Effector CD8-positive, alpha-beta T cell (primary cell): ENCODE data around the gene AIFM3.
"Not testable (repeated sequence)": the region's sequence is repeated elsewhere in the genome, so short reads cannot be mapped to it uniquely, and the experiment has no call there.

Experiments
- DNase-seq: peaks from one replicate; lab custom pipeline; 2025; lab: John Stamatoyannopoulos, UW

AIFM3 gene

DNA sequence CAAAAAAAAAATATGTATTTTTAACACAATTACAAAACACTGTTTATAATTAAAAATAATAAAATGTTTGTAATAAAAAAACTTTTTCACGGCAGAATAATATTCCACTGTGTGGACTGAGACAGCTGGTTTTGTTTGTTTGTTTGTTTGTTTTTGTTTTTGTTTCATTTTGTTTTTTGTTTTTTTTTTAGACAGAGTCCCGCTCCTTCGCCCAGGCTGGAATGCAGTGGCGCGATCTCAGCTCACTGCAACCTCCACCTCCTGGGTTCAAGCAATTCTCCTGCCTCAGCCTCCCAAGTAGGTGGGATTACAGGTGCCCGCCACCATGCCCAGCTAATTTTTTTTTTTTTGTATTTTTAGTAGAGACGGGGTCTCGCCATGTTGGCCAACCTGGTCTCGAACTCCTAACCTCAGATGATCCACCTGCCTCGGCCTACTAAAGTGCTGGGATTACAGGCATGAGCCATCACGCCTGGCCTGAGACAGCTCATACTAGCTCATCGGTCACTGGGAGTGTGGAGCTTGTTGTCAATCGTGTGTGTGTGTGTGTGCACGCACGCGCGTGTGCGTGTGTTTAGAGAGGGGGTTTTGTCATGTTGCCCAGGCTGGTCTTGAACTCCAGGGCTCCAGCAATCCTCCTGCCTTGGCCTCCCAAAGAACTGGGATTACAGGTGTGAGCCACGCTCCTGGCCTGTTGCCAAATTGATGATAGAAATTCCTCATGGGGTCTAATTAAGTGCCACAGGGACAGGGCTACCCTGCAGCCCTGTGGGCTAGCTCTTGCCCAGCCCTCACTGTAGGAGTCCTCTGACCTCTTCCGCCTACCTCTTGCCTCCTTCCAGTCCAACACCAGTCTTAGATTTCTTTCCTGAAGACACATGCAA is 7.2 kb upstream of the AIFM3 start:
- DNase-seq: no peak

DNA sequence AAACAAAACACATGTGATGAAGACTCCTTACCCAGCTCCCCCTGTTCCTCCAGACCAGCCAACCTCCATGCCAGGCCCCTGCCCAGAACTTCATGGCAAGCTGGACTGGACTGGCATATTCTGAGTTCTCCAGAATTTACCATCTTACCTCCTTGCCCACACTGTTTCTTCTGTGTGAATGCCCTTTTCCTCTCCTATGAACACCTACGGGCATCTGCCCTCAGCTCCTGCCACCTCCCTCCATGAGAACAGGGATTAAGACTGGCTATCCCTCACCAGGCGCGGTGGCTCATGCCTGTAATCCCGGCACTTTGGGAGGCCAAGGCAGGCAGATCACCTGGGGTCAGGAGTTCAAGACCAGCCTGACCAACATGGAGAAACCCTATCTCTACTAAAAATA is 6.4 kb upstream of the AIFM3 start:
- DNase-seq: no peak

DNA sequence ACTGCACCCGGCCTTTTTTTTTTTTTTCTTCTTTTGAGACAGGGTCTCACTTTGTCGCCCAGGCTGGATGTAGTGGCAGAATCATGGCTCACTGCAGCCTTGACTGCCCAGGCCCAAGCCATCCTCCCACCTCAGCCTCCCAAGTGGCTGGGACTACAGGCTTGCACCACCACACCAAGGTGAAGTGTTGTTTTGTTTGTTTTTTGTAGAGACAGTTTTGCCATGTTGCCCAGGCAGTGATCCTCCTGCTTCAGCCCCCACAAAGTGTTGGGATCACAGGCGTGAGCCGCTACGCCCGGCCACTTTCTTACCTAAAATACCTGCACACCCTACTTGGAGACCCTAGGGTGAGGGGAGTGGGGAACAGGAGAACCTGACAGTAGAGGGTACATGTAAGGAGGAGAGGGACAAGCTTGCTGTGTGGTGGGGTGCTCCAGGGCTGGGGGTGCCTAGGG is 4.5 kb upstream of the AIFM3 start:
- no peak for DNase-seq

DNA sequence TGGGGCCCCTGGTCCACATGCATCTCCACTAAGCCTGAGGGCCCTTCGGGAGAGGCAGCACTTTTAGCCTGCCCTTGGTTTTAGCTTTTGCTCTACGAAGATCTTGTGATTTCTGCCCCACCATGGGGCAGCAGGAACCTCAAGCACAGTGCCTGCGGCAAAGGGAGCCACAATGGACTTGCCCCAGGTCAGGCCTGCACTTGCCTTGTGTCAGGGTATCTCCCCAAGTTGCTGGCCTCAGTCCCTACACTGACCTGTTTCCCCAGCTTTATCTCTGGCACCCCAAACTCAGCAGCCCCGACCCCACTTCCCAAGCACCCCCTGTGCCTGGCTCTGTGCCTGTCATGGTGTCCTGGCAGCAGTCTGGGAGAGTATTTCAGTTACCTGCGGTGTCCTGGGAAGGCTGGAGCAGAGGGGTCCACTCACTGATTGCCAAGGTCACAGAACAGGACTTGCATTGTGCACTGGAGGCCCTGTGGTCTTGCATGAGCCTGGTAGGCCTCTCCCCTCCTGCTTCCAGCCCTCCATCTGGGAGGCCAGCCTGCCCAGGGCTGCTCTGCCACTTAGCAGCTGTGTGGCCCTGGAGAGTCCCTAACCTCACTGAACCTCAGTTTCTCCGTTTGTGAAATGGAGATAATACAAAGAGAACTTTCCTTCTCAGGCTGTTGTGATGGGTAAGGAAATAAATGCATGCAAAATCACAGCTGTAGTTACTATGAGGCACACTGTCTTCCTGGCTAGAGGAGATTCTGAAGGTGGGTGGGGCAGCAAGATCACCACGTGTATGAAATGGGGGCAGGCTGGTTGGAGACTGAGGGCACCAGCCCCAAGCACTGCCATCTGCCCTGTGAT is 3.6 kb upstream of the AIFM3 start:
- no peak for DNase-seq

DNA sequence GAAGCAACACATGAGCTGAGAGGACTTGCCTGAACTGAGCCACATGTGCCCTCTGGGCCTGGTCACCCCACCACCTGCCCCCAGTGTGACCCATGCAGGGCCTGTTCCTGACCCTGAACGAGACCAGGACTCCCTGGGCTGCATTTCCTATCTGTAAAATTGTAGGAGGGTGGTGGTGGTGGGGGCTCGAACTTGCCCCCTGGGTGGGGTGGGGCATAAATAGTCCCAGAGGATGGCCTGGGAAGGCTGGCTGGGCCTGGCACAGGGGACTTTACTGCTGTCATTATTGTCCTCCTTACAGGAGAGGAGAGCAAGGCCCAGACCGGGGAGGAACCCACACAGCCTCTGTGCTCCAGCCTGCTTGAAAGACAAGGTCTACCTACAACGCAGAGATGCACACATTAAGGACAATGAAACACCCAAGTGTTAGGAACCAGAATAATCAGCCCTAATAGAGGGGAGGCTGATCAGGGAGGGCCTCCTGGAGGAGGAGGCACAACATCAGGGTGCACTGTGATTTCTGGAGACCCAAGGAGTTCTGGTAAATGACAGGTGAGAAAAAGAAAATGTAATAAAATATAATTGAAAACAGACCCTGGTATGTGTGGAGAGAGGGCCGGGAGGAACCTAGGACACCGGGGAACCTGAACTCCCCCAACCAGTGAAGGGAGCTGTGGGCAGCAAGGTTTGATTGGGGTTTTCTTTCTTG is 2.8 kb upstream of the AIFM3 start:
- DNase-seq: no peak

DNA sequence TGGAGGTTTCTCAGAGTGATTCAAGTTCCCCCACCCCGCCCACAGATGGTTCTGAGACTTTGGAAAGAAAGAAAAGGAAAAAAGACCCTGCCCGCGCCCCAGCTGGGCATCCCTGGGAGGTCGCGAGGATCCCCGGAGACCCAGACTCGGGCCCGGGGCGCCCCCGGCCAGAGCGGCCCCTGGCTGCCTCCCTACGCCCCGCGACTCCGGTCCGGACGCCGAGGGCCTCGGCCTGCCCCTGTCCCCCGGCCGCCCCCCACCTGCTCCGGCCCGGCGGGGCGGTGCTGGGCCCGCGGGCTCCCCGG is 2.3 kb upstream of the AIFM3 start:
- DNase-seq: no peak

DNA sequence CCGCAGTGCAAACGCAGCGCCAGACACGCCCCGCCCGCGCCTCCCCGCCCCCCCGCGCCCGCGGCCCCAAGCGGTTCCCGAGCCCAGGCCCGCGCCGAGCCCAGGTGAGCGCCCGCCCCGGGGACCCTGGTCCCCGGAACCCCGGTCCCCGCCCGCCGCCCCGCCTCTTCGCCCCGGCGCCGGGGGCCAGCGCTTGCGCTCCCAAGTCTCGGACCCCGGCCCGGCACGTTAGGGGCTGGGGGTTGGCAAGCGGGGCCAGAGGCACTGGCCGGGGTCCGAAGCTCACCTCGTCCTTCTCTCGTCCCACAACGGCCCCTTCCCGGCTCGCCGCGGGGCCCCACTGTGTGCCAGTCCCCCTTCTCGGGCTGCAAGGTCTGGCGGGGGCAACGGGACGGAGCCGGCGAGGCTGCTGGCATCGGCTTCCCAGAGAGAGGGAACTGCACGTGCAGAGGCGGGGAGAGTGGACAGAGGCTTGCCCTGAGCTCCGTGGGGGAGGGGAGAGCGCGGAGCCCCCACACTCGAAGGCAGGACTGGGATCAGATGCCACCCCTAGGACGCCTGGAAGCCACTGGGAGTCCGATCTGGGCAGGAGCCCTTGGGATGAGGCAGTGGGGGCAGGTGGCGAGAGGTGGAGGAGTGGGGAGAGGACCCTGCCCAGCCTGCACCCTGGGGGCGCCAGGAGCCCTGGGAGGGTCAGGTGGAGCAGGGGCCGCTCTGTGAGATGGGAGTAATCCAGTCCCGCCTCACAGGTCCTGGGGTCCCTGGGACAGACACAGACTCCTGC is 1.8 kb upstream of the AIFM3 start:
- no peak for DNase-seq

DNA sequence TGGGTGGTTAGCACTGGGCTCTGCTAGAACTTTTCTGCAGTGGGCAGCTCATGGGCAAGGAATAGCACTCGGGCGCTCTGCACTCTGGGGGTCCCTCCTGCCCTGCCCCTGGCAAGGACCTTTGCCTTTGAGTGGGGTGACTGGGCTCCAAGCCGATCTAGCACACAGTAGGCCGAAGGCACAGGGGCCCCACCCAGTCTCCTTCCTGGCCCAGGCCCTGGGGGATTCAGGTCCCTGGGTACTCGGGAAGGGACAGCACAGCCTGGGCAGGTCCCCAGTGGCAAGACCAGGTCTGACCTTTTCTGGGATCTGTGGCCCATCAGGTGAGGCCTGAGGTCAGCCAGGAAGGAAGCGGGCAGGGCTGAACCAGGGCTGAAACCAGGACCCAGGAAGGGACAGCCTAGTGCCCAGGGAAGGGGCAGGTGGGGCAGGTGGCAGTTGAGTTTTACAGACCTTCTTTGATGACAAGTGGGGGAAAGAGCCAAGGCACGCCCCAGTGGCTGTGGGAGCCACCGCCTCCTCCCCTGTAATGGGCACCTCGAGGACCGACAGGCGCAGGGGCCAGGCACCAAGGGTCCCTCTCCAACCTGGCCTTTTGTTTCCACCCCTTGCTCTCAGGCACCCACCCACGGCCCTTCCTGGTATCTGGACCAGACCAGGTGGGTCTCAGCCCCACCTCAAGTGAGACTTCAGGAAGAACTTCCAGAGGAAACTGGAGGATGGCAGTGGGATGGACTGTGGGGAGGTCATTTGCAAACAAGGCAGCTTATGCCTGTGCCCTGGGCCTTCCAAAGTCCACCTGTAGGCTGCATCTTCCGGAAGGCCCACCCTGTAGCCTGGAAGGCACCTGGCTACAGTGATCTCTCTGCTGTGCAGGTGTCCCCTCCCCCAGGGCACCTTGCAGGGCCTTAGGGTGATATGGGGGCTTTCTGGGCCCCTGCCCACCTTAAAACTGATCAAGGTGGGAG is 883 bp upstream of the AIFM3 start:
- no peak for DNase-seq

DNA sequence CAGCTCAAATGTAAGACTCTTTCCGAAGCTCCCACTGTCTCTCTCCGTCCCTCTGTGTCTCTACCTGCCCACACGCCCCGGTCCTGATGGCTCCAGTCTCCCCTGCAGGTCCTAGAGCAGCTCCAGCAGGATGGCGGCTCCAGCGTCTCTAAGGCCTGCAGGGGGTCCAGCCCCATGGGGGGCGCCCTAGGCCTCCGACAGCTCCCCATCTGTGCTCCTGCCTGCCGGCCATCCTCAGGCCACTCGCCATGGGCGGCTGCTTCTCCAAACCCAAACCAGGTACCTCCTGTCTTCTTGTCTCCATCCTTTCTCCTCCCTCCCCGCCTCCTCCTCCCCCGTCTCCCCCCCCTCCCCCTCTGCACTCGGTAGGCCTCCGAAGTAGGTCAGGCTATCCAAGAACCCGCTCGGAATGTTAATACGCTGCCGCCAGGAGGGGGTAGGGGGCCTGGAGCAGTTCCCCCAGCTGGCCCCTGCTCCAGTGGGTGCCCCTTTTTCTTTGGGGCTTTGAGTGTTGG is 699 bp downstream of the AIFM3 start:
- no peak for DNase-seq

DNA sequence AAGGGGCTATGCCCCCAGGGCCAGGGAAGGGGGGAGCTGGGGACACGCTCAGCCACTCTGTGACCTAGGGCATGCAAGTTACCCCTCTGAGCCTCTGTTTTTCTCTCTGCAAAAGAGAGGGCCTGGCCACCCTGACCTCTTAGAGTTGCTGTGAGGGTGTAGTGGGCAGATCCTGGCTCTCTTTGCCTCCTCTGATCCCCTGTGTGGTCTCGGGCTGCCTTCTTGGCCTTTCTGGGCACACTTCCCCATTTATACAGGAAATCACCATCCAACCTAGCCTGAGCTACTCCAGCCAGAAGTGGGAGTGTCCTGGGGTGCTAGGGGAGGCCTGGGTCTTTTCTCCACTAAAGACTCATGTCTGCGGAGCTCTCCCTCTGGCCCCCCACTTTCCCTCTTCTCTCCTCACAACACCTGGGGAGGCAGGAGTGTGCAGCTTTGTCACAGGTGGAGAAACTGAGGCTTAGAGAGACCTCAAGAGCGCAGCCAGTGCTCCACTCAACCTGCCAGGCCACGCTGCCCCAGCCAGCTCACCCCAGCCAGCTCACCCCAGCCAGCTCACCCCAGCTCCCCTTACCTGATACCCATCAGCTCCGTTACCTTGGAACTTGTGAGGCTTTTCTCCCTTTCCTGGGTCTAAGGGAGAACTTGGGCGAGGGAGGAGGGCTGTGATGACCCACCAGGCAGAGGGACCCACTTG is 1.4 kb downstream of the AIFM3 start:
- DNase-seq: no peak

DNA sequence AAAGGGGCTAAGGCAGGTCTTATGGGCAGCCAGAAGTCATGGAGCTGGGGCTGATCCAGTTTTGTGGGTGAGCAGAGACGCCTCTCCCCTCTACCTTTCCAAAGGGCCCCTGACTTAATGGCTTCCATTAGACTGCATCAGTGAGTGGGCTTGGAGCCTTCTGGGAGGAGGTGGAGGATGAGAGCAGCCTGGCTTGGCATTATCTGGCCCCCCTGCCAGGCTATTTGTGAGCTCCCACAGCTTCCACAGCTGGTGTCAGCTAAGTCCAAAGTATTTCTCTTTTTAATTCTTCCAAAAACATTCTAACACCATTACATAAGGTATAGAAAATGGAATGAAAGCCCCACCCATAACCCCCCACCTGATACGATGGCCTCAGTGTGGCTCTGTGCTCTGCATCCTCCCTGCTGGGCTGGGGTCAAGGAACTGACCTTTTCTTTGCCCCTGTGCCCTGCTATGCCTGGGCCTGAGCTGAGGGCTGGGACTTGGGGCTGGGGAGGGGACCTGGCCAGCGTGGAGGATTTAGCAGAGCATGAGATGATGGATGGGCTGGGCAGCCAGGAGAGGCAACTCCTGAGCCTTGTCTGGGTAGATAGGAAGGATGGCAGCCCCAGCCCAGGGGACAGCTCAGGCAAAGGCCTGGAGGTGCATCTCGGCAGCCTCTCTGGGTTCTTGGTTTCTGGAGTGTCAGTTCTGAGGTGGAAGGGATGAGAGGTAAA is 4.0 kb downstream of the AIFM3 start:
- DNase-seq: no peak

DNA sequence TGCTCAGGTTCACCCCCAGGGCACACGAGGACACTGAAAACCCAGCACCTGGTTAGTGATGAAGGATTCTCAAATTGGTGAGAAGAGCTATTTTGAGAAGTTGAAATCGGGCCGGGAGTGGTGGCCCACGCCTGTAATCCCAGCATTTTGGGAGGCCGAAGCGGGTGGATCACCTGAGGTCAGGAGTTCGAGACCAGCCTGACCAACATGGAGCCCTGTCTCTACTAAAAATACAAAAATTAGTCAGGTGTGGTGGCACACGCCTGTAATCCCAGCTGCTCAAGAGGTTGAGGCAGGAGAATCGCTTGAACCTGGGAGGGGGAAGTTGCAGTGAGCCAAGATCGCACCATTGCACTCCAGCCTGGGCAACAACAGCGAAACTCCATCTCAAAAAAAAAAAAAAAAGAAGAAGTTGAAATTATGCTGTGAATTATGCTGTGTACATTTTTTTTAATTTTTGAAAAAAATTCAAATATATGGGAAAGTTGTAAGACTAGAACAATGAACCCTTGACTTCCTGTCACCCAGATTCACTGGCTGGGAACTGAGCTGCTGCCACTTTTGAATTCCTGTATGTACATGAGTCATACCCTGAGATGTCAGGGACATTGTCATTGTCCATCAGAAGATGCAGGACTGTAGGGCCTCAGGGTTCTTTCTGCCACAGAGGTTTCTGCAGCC is 5.1 kb downstream of the AIFM3 start:
- not testable (repeated sequence) for DNase-seq

DNA sequence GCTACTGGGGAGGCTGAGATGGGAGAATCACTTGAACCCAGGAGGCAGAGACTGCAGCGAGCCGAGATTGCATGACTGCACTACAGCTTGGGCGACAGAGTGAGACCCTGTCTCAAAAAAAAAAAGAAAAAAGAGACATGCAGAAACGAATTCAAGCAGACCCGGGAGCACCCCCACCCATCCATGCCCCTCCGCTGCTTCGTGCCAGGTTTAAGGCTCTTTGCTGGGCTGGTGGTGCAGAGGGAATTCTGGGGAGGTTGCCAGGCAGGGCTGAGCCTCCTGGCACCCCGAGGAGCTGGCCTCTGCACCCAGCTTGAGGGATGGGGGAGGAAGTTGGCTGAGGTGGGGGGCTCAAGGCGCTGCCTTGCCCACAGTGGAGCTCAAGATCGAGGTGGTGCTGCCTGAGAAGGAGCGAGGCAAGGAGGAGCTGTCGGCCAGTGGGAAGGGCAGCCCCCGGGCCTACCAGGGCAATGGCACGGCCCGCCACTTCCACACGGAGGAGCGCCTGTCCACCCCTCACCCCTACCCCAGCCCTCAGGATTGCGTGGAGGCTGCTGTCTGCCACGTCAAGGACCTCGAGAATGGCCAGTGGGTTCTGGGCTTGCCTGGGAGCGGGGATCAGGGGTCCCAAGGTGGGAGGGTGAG is 6.0 kb downstream of the AIFM3 start:
- no peak for DNase-seq

DNA sequence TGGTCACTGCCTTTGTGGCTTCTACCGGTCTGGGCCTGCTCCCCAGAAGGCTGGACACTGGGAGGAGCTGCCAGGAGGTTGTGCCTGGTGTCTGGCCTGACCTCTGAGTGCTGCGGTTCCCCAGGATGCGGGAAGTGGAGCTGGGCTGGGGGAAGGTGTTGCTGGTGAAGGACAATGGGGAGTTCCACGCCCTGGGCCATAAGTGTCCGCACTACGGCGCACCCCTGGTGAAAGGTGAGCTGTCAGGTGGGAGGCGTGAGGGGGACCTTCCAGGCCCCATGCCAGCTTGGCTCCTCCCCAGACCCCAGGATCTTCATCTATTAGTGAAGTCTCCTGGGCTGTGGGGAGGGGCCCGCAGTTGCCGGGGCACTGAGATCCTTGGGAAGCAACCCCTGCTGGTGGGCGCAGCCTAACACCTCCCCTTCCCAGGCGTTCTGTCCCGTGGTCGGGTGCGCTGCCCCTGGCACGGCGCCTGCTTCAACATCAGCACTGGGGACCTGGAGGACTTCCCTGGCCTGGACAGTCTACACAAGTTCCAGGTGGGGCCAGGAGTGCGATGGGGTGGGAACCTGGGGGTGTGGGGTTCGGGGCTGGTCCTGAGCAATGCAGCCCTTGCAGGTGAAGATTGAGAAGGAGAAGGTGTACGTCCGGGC is 6.7 kb downstream of the AIFM3 start:
- DNase-seq: no peak

DNA sequence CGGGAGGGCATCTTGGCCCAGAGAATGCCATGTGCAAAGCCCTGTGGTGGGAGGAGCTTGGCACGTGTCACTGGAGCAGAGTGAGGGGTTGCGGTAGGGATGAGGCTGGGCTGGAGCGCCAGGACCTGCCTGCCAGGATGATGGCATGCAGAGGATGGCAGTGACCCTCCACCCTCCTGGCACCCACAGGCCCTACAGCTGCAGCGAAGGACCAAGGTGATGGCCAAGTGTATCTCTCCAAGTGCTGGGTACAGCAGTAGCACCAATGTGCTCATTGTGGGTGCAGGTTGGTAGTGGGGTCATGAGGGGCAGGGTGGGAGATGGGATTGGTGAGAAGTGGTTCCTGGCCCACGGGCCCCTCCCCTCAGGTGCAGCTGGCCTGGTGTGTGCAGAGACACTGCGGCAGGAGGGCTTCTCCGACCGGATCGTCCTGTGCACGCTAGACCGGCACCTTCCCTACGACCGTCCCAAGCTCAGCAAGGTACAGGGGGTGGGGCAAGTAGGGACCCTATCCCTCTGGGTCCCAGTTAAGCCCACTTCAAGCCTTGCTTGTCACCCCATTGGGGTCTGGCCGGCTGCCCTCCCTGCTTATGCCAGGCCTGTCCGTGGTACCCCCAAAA is 7.4 kb downstream of the AIFM3 start:
- no peak for DNase-seq

DNA sequence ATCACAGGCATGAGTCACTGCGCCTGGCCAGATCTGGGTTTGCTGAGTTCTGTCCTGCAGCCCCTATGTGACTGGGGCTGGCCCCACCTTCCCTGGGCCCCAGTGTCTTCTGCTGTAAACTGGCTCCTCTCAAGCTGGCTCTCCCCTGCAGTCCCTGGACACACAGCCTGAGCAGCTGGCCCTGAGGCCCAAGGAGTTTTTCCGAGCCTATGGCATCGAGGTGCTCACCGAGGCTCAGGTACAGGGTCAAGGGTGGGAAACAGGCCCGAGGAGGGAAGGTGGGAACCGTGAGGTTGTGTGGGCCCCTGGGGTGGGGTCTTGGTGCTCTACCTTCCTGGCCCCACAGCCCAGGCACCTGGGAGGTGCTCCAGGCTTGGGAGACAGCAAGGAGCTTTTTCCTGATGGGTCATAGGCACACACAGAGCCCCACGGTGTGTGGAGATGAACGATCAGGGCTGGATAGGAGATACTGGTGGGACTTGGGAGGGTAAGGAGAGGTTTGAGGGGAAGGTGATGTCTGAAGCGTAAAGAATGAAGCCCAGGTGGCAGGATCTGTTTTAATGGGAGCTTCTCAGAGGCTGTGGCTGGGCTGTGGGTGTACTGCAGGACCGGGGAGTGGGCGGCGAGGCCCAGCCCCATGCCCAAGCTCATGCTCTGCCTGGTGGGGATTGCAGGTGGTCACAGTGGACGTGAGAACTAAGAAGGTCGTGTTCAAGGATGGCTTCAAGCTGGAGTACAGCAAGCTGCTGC is 8.7 kb downstream of the AIFM3 start:
- DNase-seq: no peak
